GM21515 (cell line): ENCODE data around the gene TEX2.
"Not testable (repeated sequence)": the region's sequence is repeated elsewhere in the genome, so short reads cannot be mapped to it uniquely, and the experiment has no call there.

Experiments
- ATAC-seq: cut with Tn5 transposase; IDR thresholded peaks from one replicate; pipeline ENCODE4 v1.9.1; 2021; ENCODE audit not compliant: unreplicated experiment

The TEX2 gene

GRCh38 chr17:64240741-64241347 is 22.2 kb downstream of the TEX2 start:
- ATAC-seq = no peak

GRCh38 chr17:64240261-64240740 is 22.8 kb downstream of the TEX2 start:
- no peak for ATAC-seq

GRCh38 chr17:64238449-64238848 is 24.6 kb downstream of the TEX2 start:
- not testable (repeated sequence) for ATAC-seq

- no peak for ATAC-seq
Observed at GRCh38 chr17:64236827-64237403, 26.1 kb downstream of the TEX2 start.

- no peak for ATAC-seq
Observed at GRCh38 chr17:64234961-64235360, 28.1 kb downstream of the TEX2 start.

GRCh38 chr17:64232466-64233262 is 30.4 kb downstream of the TEX2 start:
- no peak for ATAC-seq

GRCh38 chr17:64231567-64232141 is 31.4 kb downstream of the TEX2 start:
- no peak for ATAC-seq

GRCh38 chr17:64230791-64231408 is 32.2 kb downstream of the TEX2 start:
- no peak for ATAC-seq

GRCh38 chr17:64229815-64230728 is 33.0 kb downstream of the TEX2 start:
- no peak for ATAC-seq

GRCh38 chr17:64226132-64226531 is 36.9 kb downstream of the TEX2 start:
- ATAC-seq = no peak

- no peak for ATAC-seq
Observed at GRCh38 chr17:64225410-64225809, 37.6 kb downstream of the TEX2 start.

GRCh38 chr17:64223931-64224629 is 39.0 kb downstream of the TEX2 start:
- ATAC-seq = no peak

GRCh38 chr17:64223283-64223682 is 39.8 kb downstream of the TEX2 start:
- no peak for ATAC-seq

GRCh38 chr17:64221679-64222078 is 41.4 kb downstream of the TEX2 start:
- no peak for ATAC-seq

- ATAC-seq = not testable (repeated sequence)
Observed at GRCh38 chr17:64220604-64221003, 42.5 kb downstream of the TEX2 start.

GRCh38 chr17:64219571-64219970 is 43.5 kb downstream of the TEX2 start:
- no peak for ATAC-seq

- peak; percentile 70 for ATAC-seq
Observed at GRCh38 chr17:64218066-64218465, 45.0 kb downstream of the TEX2 start.

- no peak for ATAC-seq
Observed at GRCh38 chr17:64217249-64217691, 45.8 kb downstream of the TEX2 start.
